GM11168 (cell line): ENCODE measurements around the gene TBCK.

ENCODE experiments used
- in situ Hi-C: fragments of 300-500 bp; cut with MboI; formaldehyde crosslinking; loops from one replicate; pipeline ENCODE4 v1.12.0; 2022; ENCODE audit warnings: low sequenced_read_pairs; ENCODE audit not compliant: unreplicated experiment

Gene TBCK

DNA sequence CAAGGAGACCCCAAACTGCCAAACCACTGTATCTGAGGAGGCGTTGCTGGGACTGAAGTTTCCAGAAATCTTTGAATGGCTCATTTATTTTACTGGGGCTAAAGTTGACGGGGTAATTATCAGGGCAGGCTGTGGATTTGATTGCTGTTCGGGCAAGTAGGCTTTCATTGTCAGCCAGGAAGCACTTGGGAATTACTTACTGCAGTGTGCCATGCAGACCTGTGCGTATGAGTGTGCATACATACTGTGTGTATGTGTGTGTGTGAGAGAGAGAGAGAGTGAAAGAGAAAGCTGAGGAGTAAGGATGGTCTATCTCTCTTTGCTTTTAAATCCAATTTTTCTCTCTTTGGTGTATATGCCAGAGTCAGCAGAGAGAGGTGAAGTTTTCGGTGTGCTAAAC, 298.0 kb downstream of the TBCK start:
- in situ Hi-C loops = no loop called here

DNA sequence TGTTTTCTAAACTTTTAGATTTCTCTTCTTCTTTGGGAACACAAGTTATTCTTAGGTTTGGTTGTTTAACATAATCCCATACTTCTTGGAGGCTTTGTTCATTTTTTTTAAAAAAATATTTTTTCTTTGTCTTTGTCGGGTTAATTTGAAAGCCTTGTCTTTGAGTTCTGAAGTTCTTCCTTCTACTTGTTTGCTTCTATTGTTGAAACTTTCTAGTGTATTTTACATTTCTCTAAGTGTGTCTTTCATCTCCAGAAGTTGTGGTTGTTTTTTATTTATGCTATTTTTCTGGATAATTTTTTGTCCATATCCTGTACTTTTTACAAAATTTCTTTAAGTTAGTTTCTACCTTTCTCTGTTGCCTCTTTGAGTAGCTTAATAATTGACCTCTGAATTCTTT, 304.6 kb downstream of the TBCK start:
- in situ Hi-C loops = no loop called here

DNA sequence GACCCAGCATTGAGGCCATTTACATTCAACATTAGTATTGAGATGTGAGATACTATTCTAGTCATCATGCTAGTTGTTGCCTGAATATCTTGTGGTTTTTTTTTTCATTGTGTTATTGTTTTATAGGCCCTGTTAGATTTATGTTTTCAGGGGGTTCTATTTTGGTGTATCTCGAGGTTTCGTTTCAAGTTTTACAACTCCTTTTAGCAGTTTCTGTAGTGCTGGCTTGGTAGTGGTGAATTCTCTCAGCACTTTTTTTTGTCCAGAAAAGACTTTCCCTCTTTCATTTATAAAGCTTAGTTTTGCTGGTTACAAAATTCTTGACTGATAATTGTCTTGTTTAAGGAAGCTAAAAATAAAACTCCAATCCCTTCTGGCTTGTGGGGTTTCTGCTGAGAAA, 305.2 kb downstream of the TBCK start:
- in situ Hi-C loops = no loop called here

DNA sequence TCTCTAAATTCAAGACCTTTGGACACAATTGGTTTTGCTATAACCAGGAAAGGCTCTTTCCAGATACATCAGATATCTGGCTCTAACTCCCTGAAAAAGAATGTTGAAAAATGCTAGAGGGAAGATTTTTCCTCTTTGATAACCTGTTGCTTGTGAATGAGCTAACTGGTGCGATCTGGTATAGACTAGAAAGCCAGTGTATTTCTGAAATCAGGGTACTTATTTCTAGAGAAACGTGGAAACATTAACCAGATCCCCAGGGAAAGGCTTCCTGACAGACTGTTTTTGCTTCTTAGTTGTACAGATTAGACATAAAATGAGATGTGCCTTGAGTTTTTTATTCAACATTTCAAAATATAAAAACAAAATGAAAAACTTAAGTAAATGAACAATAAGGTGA, 313.0 kb downstream of the TBCK start:
- in situ Hi-C loops = no loop called here

DNA sequence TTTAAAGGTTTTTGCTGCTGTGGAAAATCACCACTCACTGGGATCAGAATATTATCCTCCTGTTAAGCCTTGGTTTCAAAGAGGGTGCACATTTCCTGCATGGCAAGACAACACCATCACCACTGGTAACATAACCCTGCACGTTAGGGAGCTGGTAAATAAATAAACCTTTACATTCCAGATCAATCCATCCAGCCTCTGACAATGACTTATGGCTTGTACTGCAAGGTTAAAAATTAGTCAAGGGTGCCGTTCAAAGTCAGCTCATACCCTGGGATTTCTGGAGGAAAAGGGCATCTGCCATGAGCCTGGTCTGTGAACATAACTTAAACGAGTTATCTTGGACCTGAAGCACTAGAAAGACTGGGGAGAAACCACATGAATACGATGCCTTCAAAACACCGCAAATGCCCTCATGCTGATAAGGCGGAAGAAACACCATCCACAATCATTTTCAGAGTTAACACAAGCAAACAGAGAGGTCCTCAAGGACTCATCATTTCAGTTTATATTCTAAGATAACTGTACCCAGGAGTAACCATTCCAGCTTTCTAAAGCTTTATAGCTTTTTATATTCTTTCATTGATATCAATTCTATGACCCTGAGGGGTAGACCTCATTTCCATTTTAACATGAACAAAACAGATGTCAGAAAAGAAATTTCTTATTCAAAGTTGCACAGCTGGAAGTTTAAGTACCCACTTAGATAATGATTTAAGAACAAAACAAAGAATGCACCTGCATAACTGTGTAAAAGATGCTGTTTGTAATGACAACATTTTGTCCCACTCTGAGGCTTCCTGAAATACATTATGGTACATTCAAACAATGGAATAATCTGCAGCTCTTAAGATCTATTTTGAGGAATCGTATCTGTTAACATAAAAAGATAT, 317.6 kb downstream of the TBCK start:
- in situ Hi-C loops = no loop called here

DNA sequence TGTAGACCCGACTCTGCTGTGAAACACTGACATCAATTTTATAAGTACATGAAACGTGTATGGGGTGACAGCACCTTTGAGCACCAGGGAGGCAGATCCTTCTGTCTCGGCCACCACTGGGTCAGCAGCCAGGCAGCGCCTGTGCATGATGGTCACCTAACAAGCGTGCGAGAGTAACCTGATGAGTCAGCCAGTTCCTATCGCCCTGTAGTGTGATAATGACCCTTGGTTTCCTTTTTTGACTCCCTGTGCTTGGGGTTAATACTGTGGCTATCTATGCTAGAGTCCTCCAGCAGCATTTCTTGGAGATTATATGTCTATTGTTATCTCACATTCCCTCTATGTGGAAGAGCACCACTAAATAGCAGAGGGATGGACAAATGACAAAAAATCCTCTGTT, 319.2 kb downstream of the TBCK start:
- in situ Hi-C loops = no loop called here

DNA sequence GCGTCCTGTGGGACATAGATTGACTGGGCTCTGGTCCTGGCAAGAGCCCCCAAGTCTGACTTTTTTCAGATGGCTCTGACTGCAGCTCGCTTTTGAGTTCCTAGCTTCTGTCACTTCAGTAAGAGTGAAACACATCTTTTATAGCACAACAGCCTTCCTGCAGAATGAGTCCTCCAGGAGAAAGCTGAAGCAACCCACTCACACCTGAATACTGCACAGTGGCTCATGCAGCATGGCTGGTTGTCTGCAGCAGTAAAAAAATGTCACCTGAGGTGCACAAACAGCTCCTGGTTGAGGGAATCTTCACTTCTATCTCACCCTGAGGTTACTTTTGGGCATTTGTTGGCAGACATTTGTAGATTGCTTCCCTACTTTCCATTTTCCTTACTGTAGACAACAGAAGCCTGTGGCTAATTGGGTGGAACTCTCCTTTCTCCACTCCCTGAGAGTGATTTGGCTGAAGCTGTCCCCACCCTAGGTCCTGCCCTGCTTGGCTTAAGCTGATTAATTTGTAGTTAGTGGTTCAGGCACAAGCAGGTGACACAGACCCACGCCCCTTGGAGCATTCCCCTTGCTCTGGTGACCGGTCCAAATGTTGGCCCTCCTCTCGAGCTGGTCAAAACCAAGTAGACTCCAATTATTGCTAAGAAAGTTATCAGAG, 321.0 kb downstream of the TBCK start:
- in situ Hi-C loops = no loop called here

DNA sequence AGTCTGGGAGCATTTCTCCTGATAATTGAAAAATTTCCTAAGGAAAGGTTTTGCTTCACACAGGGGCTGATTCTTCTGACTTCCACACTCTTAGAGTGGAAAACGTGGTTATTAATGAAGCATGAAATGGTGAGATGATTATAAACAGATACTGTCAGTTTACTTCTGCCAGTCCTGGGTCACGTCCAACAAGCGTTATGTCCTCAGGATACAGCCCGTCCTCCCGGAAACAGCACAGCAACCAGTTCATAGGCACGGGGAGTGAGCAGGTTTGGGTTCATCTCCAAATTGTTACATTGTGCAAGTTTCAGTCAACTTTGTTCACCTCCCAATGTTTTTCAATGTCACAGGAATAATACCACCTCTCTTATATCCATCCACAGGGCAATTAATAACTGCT, 321.9 kb downstream of the TBCK start:
- in situ Hi-C loops = no loop called here

DNA sequence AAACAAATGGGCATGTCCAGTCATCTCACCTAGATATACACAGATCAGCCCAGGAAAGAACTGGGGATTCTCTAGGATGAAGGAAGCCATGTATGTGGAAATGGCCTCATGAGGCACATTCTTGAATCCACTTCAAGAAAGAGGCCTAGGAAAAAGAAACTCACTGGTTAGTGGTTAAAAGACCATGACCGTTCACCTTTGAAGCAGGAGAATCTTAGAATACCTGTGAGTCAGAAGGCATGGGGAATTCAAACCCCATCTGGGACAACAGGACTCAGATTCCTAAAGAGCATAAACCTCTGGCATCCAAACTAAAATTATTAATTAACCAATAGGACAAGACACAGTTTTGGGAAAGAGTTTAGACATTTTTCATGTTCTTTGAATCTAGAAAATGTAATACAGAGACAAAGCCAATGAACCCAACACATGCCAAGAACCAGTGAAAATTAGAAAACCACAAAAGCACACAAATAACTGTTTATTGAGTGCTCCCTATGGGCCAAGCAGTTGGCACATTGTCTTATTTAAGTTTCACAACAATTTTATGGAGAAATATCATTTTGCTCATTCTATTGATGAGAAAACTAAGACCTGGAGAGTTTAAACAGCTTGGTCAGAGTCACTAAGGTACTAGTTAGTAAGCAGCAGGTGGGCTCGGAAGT, 323.2 kb downstream of the TBCK start:
- in situ Hi-C loops = no loop called here

DNA sequence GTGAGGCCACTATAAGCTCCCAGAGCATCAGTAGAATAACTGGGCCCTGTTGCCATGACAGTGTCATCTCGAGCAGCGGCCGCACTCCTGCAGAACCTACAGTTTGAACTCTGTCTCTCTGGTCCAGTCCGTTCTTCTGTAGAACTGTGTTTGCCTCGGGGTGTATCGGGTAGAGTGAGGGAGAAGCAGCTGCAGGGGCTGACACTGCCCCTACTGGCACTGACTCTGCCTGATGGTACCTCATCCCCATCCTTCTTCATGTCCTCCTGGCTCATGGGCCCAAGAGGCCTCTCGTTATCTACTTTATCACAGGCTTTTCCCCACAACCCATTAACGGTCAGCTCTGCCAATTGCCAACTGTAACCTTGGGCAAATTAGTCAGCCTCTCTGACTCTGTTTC, 324.3 kb downstream of the TBCK start:
- in situ Hi-C loops = no loop called here
